H1 (cell line): ENCODE measurements around the gene CLEC14A. TPM values are rescaled to one million over a fixed set of nuclear protein-coding genes. Genes with fewer than 3 reads are reported as not detected.

Source experiments
- BRCA1 ChIP-seq: IDR thresholded peaks from 2 replicates; pipeline ENCODE4 v1.6.1; 2012; ENCODE audit warnings: low read depth, low read length, improper control_type of control experiment
- CHD1 ChIP-seq: IDR thresholded peaks from 2 replicates; pipeline ENCODE4 v1.6.1; 2012; ENCODE audit warnings: low read depth, low read length, improper control_type of control experiment
- EP300 ChIP-seq, 2 experiments: IDR thresholded peaks; 1 replicate in 1 of 2; 2 replicates in 1 of 2; pipeline ENCODE4 v1.6.1; 2011 to 2012; ENCODE audit warnings: low read depth in 2 of 2, low read length in 2 of 2, mild to moderate bottlenecking in 2 of 2, borderline replicate concordance in 1 of 2, inconsistent platforms in 1 of 2, moderate library complexity in 1 of 2
- GTF2F1 ChIP-seq: IDR thresholded peaks from 2 replicates; pipeline ENCODE4 v1.6.1; 2012; ENCODE audit warnings: low read depth, low read length, improper control_type of control experiment, borderline replicate concordance
- HDAC2 ChIP-seq, 2 experiments: fragments of 300-600 bp in 1 of 2; sonication (generic) in 1 of 2; IDR thresholded peaks; 2 replicates each; pipeline ENCODE4 v1.6.1; 2011 to 2012; ENCODE audit warnings: low read depth in 2 of 2, low read length in 2 of 2, mild to moderate bottlenecking in 2 of 2, moderate library complexity in 2 of 2, borderline replicate concordance in 1 of 2, inconsistent platforms in 1 of 2
- RAD21 ChIP-seq, 2 experiments: IDR thresholded peaks in 1 of 2; conservative IDR thresholded peaks in 1 of 2; 2 replicates each; pipeline ENCODE4 v1.6.1; 2011; ENCODE audit warnings: low read depth in 2 of 2, low read length in 2 of 2, improper control_type of control experiment in 1 of 2, inconsistent platforms in 1 of 2, mild to moderate bottlenecking in 1 of 2, moderate library complexity in 1 of 2
- SUZ12 ChIP-seq: fragments of 200-600 bp; sonication (generic); IDR thresholded peaks from 2 replicates; pipeline ENCODE4 v1.6.1; 2012; ENCODE audit warnings: mild to moderate bottlenecking, inconsistent platforms, low read length, moderate library complexity, mixed read lengths
- polyA plus RNA-seq, 7 experiments: library from polyadenylated mRNA; depleted of rRNA in 3 of 7; stranded (reverse) in 5 of 7; unstranded in 2 of 7; fragments of >200 nt in 5 of 7; fragments of 200-250 nt in 2 of 7; gene quantifications; 1 replicate in 5 of 7; 2 replicates in 1 of 7; 4 replicates in 1 of 7; pipeline versions ENCODE4 v1.2.1 to v1.2.3, GENCODE V29; 2011 to 2013; ENCODE audit warnings: missing spikeins in 2 of 7, mixed read lengths in 2 of 7
- total RNA-seq: library from RNA; stranded (reverse); fragmentation: NEBNext Ultra II Directional; extraction: Animal tissue kit (Norgen Biotek cat#: 25700); gene quantifications from 2 replicates; pipeline ENCODE4 v1.2.1, GENCODE V29; 2021

The CLEC14A gene
- total and polyA plus RNA-seq, 2 of the 8 experiments (the other 6 are each of a cell fraction or from before 2014, with no cell fraction given), result 0.09 to 0.13 TPM

DNA sequence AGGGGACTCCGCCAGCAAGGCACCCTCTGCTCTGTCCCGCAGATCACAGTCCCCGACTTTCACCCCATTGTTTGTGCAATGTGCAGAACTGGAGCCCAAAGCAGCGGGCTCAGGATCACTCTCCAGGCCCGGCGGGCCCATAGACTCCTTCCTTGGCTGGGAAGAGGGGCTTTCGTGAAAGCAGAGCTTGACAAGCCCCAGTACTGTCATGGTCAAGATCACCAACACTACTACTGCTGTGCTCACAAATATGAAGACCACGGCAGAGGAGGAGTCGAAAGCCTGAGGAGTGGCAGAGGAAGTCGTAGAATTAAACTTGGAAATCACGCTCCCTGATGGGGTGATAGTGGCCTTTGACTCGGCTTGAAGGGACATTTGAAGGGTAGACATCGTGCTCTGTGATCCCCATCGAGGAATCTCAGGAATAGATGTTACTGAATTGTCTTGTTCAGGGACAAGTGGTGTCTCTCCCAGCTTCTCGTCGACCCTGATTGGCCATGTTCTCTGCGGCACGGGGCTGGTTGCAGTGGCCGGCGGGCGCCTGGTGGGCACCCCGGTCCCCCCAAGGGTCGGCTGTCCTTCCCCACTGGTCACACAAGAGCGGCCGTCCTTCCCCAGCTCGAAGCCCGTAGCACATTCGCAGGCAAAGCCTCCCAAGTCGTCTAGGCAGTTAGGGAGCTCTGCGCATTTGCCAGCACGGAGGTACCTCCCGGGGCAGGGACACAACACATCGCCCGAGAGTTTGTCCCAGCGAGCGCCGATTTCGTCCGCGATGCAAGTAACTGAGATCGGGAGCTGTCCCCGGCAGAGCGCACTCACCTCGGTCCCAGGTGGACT is 1.1 kb downstream of the CLEC14A start (continued):
- TF ChIP-seq BRCA1, result no peak
- TF ChIP-seq GTF2F1, result no peak
- no peak for TF ChIP-seq CHD1
- TF ChIP-seq HDAC2 (IDR thresholded peaks at IDR 0.05; ENCODE audit: borderline replicate concordance in 1 of 2, low read depth in 2 of 2, low read length in 2 of 2), result no peak
- TF ChIP-seq RAD21 (IDR thresholded peaks at IDR 0.05 in 1 of 2, conservative IDR thresholded peaks at IDR 0.05 in 1 of 2; ENCODE audit: low read depth in 2 of 2, low read length in 2 of 2), result no peak
- TF ChIP-seq SUZ12, result peak; percentile 97
- TF ChIP-seq EP300 (IDR thresholded peaks at IDR 0.05; ENCODE audit: borderline replicate concordance in 1 of 2, low read depth in 2 of 2, low read length in 2 of 2), result no peak
